HG03457 (cell line): ENCODE results near the gene FGF10.

ENCODE experiments used
- ATAC-seq: cut with Tn5 transposase; IDR thresholded peaks from one replicate; pipeline ENCODE4 v1.9.1; 2021; ENCODE audit warnings: moderate number of reproducible peaks; ENCODE audit not compliant: unreplicated experiment

Gene FGF10

DNA sequence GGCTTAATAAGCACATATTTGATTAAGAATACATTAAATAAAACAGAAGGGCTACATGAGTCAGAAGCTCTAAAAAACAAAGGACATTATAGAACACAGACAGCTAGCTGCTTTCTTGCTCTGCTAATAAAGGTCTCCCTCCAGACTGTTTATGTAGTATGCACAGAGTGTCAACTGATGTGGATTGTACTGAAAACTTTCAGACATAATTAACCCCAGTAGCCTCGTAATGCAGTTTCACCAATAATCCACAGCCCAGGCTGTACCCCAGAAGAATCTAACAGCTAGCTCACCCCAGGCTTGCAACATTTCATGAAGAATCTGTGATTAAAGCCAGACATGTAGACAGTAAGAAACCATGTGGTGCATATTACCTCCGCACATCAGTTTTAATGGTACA lies 30.8 kb downstream of the FGF10 start:
- no peak for ATAC-seq

DNA sequence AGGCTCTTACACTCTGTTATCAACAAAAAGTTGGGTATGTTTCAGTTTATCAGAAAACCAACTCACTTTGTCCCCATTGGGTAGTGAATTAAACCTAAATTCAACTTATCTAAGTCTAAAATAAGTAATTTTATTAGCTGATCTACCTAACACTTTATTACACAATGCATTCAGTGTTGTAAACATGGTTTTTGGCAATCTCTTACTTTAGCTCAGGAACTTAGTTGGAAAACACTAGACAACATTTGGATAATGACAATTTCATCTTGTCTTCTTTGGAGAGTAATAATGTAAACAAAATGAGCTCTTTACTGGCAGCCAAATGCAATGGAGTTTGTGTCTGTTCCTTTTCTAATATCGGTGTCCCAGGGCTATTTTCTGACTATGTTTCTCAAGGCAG lies 33.0 kb downstream of the FGF10 start:
- no peak for ATAC-seq

GRCh38 chr5:44345871-44346270 lies 43.3 kb downstream of the FGF10 start:
- no peak for ATAC-seq

- no peak for ATAC-seq
These were observed 52.5 kb downstream of the FGF10 start for GRCh38 chr5:44336708-44337107.

- ATAC-seq, result no peak
These were observed 54.6 kb downstream of the FGF10 start for GRCh38 chr5:44334622-44335021.

GRCh38 chr5:44332285-44332971 lies 56.8 kb downstream of the FGF10 start:
- peak; percentile 61 for ATAC-seq

- no peak for ATAC-seq
These were observed 57.7 kb downstream of the FGF10 start for GRCh38 chr5:44331471-44332050.

- ATAC-seq, result no peak
These were observed 59.5 kb downstream of the FGF10 start for GRCh38 chr5:44329716-44330115.

- no peak for ATAC-seq
These were observed 68.0 kb downstream of the FGF10 start for GRCh38 chr5:44321144-44321725.

DNA sequence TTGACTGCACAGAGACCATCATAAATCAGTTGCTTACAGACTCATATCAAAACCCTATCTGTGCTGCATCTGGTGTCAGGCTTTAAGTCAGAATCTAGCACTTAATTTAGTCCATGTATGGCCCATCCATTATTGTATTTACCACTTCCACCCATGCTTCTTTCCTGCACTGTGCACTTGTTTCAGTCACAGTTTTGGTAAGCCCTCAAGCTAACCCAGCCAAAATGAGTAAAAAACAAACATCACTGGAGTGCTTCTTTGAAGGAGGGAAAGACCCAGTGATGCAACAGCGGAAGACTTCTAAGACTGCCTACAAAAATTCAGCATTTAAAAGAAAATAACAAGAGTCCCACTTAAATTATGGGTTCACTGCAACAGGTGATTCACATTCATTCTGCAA lies 69.0 kb downstream of the FGF10 start:
- no peak for ATAC-seq

DNA sequence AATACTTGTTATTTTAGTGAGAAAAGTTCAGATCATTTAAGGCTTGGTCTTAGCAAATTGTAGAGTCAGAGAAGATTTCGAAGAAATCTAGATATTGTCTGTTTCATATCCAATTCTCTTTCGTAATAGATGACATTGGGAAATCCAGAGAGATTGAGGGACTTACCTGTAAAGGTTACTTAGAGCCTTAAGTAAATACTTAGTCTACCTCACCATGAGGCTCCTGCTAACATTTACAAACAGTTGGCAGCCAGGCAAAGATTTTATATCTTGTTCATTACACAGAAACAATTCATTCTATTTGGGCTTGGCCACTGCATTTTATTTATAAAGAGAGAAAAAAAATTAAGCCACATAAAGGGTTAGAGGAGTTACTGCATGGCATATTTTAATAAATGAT lies 70.3 kb downstream of the FGF10 start:
- no peak for ATAC-seq

- ATAC-seq, result no peak
These were observed 76.8 kb downstream of the FGF10 start for GRCh38 chr5:44312374-44312773.

- no peak for ATAC-seq
These were observed 88.7 kb downstream of the FGF10 start for GRCh38 chr5:44300551-44300950.

- ATAC-seq, result no peak
These were observed 89.8 kb downstream of the FGF10 start for GRCh38 chr5:44299394-44299793.

DNA sequence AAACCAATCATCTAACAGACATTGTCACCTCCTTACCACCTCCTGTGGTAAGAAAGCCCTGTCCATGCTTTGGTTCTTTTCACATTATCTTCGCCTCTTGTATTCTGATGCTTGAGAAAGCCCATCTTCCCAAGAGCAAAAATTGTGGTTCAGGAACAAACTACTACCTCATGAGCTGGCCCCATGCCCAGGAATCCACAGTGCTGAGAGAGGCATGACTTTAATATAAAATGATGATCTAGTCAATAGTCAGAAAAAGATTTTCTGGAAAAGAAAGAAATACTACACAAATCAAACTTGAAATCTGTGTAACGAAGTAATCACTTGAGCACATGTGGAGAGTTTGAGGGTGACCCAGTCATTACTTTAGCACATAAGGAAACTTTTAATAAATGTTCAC lies 94.7 kb downstream of the FGF10 start:
- ATAC-seq, result no peak

DNA sequence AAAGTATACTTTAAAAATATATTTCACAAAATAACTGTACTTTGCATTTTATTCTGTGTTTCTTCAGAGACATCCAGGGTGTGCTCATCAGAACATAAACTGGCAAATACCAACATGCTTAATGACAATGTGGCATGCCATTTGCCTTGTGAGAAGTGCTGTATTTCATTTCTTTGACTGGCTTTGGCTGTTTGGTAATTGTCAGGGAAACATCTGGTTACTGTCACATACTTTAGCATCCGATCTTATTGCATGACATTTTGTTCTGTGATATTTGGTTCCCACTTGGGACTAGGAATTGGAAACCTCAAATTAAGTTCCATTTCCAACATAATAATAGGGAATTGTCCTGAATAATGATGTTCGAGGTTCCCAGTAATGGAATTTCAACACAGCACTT lies 96.5 kb downstream of the FGF10 start:
- no peak for ATAC-seq

GRCh38 chr5:44278469-44278868 lies 110.8 kb downstream of the FGF10 start:
- no peak for ATAC-seq

DNA sequence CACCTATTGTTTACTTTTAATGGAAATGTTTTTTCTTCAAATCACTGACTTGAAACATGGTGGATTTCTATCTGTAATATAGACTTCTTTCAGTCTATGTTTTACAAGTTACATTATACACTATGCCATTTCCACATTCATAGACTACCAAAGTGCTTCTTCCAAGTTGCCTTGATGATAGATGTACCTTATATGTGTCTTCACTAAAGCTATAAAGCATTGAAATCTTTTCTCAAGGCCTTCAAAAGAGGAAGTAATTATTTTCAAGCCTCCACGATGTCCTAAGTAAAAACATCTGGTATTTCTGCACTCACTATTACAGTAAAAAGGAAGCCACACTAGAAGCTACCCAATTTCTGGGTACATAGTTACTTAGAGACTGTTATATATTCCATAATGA lies 113.3 kb downstream of the FGF10 start:
- no peak for ATAC-seq

DNA sequence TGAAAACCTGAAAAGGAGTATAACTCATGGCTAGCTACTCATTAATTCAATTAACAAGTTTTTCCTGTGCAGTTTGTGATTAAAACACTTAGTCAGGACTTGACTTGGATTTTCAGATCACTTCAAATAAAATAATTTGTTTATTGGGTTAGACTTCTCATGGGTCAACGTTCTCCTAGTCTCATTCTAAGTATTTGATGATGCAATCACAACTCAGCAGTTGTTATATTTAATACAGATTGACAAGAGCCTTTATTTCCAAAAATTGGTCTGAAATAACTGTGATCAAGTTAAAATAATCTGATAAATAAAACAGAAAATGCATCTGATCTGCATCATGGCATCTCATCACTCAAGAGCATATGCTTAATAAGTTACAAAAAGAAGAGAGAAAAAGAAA lies 113.9 kb downstream of the FGF10 start:
- no peak for ATAC-seq

DNA sequence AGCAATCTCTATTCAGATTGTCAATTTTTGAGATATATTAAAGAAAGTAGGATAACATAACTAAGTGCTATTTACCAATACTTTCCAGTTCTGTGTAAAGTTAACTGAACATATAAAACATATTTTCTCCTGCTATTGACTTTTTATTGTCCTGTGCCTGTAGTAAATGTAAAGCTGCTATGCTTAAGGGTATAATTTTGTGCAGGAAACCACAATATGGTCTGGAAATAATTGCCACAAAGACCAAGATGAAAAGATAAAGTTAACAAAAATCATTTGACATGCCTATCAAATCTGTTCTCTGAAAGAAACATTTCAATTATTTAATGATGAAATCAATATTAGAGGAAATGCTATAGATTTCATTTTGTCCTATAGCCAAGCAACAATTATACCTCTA lies 121.3 kb downstream of the FGF10 start:
- ATAC-seq, result no peak

GRCh38 chr5:44266882-44267576 lies 122.2 kb downstream of the FGF10 start:
- no peak for ATAC-seq

DNA sequence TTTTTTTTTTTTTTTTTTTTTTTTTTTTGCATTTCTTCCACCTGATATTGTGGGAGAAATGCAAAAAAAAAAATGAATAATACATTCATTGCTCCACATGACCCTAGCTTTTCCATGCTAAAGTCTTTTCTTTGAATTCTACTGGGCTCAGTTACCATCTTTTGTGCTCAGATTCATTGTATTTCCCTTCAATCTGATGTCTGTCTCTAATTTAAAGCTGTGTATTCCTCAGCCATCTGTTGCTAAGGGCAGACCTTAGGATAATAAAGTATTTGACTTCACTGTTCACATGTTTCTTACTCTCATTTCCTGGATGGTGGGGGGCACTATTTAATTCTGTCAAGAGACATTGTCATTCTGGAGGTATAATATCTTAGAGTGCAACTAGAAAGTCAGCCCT lies 123.5 kb downstream of the FGF10 start:
- no peak for ATAC-seq
